ENCODE data around the gene GLYATL1B. TPM values are rescaled to one million over a fixed set of nuclear protein-coding genes. Genes with fewer than 3 reads are reported as not detected.
"Not testable (repeated sequence)": the region's sequence is repeated elsewhere in the genome, so short reads cannot be mapped to it uniquely, and the experiment has no call there.

GLYATL1B gene
- total RNA-seq = not detected
- long read RNA-seq = 0 reads

GRCh38 chr11:59086007-59086406, at the start of gene GLYATL1B:
TSS of gene GLYATL1B (plus strand) at chr11:59086307. CDS start at chr11:59086307, 0 bp downstream.
- not testable (repeated sequence) for DNase-seq (ENCODE audit: low spot score)

- DNase-seq (ENCODE audit: low spot score) = not testable (repeated sequence)
These were observed 49.6 kb upstream of the GLYATL1B start for GRCh38 chr11:59036542-59036941.

- DNase-seq (ENCODE audit: low spot score) = not testable (repeated sequence)
These were observed 48.7 kb upstream of the GLYATL1B start for GRCh38 chr11:59037434-59037833.

DNA sequence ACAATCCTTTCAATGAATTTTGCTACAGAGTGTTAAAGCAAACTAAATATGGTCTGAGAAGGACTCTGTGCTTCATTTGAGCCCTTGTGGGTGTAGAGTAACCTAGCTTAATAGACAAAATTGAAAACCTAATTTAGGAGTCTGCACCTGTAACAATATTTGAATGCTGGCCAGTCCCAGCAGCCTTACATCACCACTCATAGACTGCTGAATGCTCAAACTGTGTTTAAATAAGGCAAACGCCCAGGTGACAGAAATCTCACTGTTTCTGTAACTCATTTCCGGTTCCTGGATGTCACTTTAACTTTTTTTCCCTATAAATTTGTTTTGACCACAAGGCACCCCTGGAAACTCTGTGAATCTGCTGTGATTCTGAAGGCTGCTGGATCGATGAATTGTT, 45.5 kb upstream of the GLYATL1B start:
- no peak for DNase-seq (ENCODE audit: low spot score)

DNA sequence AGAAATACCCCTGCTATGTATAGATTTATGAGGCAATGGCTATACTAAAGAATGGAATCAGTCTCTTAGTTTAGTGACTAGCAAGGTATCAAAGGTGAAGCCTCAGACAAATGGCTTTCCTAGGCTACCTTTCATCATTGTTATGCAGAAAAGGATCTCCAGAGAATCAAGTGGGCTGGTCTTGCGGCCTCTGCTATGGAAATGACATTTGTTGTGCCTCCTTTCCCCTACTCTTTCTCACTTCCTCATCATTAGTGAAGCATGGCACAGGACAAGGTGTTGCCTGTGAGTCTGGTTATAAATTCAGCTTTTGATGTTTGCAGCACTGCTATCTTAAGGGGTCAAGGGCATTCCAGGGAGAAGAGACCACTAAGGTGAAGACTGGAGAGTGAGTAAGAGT, 34.7 kb upstream of the GLYATL1B start:
- DNase-seq (ENCODE audit: low spot score) = not testable (repeated sequence)

GRCh38 chr11:59052355-59052754, 33.8 kb upstream of the GLYATL1B start:
- DNase-seq (ENCODE audit: low spot score) = not testable (repeated sequence)

GRCh38 chr11:59053387-59053786, 32.7 kb upstream of the GLYATL1B start:
- no peak for DNase-seq (ENCODE audit: low spot score)

- peak; percentile 92 for DNase-seq (ENCODE audit: low spot score)
These were observed 27.7 kb upstream of the GLYATL1B start for GRCh38 chr11:59058120-59059033.

DNA sequence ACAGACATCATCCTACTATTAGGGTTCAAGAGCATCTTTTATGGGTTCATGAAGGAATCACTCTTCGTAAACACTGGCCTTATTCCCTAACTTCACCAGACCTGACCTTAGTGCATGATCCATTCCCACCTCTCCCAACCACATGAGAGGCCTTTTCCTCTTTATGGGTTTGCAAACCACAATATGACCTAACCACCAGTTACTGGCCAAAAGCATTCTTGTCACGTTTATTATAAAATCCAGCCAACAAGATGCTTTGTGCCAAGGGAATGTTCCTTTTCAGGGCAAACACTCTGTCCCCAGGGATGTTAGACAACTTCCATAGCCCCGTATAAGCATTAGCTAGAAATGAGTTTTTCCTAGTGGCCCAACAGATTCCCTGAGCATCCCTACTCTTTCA, 26.0 kb upstream of the GLYATL1B start:
- DNase-seq (ENCODE audit: low spot score) = not testable (repeated sequence)

- no peak for DNase-seq (ENCODE audit: low spot score)
These were observed 23.2 kb upstream of the GLYATL1B start for GRCh38 chr11:59062602-59063529.

DNA sequence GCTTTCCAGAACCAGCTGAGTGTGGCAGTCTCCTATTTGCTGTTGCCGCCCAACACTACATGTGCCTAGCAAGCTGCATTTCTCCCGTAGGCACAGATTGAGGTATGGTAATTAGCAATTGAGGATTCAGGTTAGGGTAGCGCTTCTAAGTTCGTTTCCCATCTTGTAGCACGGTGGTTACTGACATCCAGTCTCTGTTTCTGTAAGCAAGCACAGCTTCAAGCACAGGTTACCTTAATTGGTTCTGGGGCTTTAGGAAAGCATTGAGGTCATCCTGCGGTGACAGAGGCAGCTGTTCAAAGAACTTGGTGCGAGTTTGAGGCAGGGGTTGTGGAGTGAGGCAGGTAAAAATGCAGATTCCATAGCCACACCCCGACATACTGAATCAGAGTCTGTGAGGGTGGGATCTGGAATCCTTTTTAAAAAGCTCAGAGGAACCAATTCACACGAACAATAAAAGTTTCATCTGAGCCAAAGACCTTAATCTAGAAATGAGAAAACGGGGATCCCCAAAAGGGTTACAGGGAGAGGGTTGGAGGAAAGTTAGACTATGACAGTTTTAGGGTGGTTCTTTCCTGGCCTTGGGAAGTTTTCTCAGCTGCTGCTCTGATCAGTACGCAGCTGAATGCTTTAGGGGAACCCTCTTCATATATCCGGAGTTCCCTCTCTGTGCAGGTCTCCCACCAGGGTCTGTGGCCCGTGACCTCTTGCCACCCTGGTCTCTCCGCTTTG, 21.9 kb upstream of the GLYATL1B start:
- DNase-seq (ENCODE audit: low spot score) = not testable (repeated sequence)

DNA sequence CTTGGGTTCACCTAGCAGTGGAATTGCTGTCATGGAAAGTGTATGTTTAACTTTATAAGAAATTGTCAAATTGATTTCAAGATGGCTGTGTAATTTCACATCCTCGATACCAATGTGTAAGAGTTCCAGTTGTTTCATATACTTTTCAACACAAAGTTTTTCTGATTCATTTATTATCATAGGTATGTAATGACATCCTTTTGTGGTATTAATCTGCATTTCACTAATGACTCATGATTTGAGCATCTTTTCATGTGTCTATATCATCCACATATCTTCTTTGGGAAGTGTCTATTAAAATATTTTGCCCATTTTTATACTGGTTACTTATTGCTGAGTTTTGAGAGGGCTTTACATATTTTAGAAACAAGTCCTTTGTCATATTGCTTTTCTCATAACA, 17.0 kb upstream of the GLYATL1B start:
- DNase-seq (ENCODE audit: low spot score) = no peak

- DNase-seq (ENCODE audit: low spot score) = no peak
These were observed 9.1 kb upstream of the GLYATL1B start for GRCh38 chr11:59076876-59077571.

GRCh38 chr11:59078435-59078834, 7.7 kb upstream of the GLYATL1B start:
- DNase-seq (ENCODE audit: low spot score) = no peak

DNA sequence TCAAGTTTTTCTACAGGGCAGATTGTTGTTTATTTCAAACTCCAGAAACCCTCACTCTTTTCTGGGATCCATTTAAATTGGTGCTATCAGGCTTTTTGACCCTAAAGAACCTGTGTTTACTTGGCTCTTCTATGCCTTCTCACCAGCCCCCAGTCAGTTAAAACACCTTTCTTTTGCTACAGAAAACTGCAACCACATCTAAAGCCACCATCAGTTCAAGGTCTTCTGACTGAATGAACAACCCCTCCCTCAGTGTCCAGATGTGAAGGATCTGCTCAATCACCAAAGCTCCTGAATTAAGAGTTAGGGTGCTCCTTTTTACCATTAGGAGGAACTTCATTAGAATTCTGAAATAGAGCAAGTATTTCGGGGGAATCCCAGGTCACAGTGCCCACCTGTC, 7.0 kb upstream of the GLYATL1B start:
- DNase-seq (ENCODE audit: low spot score) = no peak

GRCh38 chr11:59080421-59080820, 5.7 kb upstream of the GLYATL1B start:
- DNase-seq (ENCODE audit: low spot score) = not testable (repeated sequence)

DNA sequence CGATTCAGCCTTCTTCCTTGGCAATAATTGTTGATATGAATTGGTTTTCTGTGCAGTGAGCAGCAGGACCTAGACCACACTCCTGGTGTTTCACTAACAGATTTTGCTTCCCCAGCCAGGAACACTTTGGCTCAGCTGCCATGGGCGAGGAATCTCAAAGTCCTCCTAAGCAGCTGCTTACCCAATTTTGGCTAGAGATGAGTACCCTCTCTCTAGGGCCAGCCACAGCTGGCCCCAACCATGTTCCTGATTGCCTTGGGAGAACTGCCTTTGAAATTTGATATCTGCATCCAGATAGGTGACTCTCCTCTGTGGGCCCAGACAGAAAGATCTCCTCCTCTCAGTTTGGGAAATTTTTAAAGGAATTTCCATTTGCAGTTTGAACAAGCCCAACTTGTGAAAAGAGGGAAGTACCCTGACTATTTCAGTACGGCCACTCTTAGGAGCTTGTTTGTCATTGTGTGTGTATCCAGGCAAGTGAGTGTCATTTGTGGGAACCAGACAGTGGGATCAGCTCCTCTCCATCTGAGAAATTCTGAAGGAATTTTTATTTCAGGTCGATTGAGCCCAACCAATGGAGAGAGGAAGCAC, 4.6 kb upstream of the GLYATL1B start:
- not testable (repeated sequence) for DNase-seq (ENCODE audit: low spot score)

DNA sequence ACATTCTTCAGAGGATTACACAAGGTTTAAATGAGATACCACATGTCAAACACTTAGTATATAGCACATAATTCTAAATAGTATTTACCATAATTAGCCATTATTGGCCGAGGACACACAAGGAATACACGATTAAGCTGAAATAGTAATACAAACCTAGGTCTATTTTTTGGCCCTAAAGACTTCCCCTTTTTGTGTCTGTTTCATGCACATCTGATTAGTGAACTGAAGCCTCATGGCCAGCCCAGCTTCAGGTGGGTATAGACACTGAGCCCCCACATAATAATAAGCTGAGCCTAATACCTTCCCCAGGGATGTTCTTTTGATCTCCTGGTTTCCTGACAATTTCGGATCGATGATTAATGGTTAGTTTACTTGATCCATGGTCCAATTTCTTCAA, 2.1 kb downstream of the GLYATL1B start:
- DNase-seq (ENCODE audit: low spot score) = no peak

DNA sequence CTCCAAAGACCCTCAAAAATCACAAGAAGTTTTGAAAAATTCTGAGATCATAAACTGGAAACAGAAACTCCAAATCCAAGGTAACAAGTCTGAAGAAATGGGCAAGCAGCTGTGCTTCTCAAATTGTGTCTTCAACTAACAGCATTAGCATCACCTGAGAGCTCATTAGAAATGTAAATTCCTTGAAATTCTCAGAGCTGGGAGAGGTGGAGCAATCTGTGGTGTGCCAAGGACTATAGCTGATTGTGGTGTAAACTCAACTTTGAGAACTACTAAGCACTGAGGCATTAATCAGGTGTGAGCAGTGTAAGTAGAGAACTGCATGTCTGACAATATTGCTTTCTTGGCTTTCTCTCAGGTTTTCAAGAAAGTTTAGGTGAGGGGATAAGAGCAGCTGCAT, 7.5 kb downstream of the GLYATL1B start:
- DNase-seq (ENCODE audit: low spot score) = not testable (repeated sequence)

GRCh38 chr11:59095225-59095624, 9.1 kb downstream of the GLYATL1B start:
- DNase-seq (ENCODE audit: low spot score) = not testable (repeated sequence)

Measured in mesenteric fat pad (tissue), 1 donor.